Osteoblast (primary cell): Measurements from ENCODE around the gene L3MBTL3. TPM values are rescaled to one million over a fixed set of nuclear protein-coding genes. Genes with fewer than 3 reads are reported as not detected.

Experiments
- DNase-seq: peaks from one replicate; pipeline ENCODE4 v3.0.0; 2011; ENCODE audit warnings: low spot score, mixed read lengths; ENCODE audit not compliant: insufficient read length; ENCODE audit errors: missing footprints
- H2AFZ ChIP-seq: 2 replicates; pipeline ENCODE4 v1.6.0; 2011; ENCODE audit warnings: mild to moderate bottlenecking, low read length
- H3K27ac ChIP-seq: 2 replicates; pipeline ENCODE4 v1.5.1; 2011; ENCODE audit warnings: mild to moderate bottlenecking, low read depth, low read length, moderate library complexity
- H3K27me3 ChIP-seq: 2 replicates; pipeline ENCODE4 v1.6.0; 2012; ENCODE audit warnings: mild to moderate bottlenecking, control low read depth, inconsistent platforms, low read length, moderate library complexity; ENCODE audit not compliant: insufficient read depth
- H3K36me3 ChIP-seq: 2 replicates; pipeline ENCODE4 v1.5.1; 2011; ENCODE audit warnings: mild to moderate bottlenecking, low read length, control low read depth, moderate library complexity; ENCODE audit not compliant: insufficient read depth
- H3K4me1 ChIP-seq: 2 replicates; pipeline ENCODE4 v1.5.1; 2011; ENCODE audit warnings: mild to moderate bottlenecking, low read length, control low read depth, moderate library complexity; ENCODE audit not compliant: insufficient read depth
- H3K4me2 ChIP-seq: 2 replicates; pipeline ENCODE4 v1.6.0; 2011; ENCODE audit warnings: mild to moderate bottlenecking, low read length; ENCODE audit not compliant: insufficient read depth
- H3K4me3 ChIP-seq: fragments of 200-600 bp; sonication (generic); 3 replicates; pipeline ENCODE4 v1.5.1; 2012; ENCODE audit warnings: mild to moderate bottlenecking, low read length, inconsistent platforms; ENCODE audit not compliant: insufficient read depth
- H3K79me2 ChIP-seq: 2 replicates; pipeline ENCODE4 v1.6.0; 2012; ENCODE audit warnings: mild to moderate bottlenecking, low read length, control low read depth, inconsistent platforms; ENCODE audit not compliant: insufficient read depth
- H3K9me3 ChIP-seq: 2 replicates; pipeline ENCODE4 v1.5.1; 2011; ENCODE audit warnings: low read depth, low read length, control low read depth
- H4K20me1 ChIP-seq: 2 replicates; pipeline ENCODE4 v1.6.0; 2012; ENCODE audit warnings: mild to moderate bottlenecking, low read length, control low read depth; ENCODE audit not compliant: insufficient read depth
- CTCF ChIP-seq: IDR thresholded peaks from 2 replicates; pipeline ENCODE4 v1.5.1; 2011; ENCODE audit warnings: mild to moderate bottlenecking, low read depth, low read length, moderate library complexity; ENCODE audit errors: extremely low read depth
- total RNA-seq: library from RNA; depleted of rRNA; stranded (reverse); fragments of >200 nt; gene quantifications from 2 replicates; pipeline ENCODE4 v1.2.3, GENCODE V29; 2012

L3MBTL3 gene
- total RNA-seq, 1 donor, result 8.7 TPM

DNA sequence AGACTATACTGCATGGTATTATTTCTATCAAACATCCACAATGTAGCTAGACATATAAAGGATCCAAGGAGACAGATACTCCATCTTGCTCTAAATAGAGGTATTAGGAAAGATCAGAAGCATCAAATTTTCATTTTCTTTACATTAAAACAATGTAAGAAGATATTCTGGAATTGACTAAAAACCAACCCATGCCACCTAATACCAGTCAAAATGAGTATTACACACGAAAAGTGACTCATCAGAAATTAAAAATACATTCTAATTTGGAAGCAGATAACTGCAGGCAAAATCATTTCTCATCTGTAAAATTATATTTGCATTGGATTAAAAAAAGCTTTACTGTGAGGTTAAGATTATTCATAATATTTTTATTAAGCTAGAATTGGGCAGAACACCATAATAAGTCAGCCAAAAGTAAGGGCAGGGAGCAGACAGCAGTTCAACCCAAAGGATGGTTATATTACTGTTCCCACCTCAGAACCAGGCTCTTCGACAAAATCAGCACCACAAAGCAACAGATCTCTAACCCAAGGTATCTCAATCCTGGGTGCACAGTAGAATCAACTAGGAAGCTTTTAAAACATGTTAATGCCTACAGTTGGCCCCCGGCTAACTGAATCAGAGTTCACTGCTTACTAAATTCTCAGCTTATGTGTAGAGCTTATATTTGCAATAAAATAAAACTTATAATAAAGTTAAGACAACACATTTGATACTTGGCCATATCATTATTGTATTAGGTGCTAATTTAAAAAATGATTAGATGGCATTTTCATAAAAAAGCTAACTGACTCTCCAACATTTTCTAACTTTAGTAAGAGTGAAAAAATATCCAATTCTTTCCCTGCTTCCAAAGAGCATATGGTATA is 169.2 kb downstream of the L3MBTL3 start:
- DNase-seq, result no peak
- H3K4me2 ChIP-seq, result no peak overlapping the region
- H3K9me3 ChIP-seq, result no peaks in the 10 kb centered on the region
- no peak overlapping the region for H3K4me3 ChIP-seq
- H4K20me1 ChIP-seq, result no peaks in the 10 kb centered on the region
- H3K79me2 ChIP-seq, result no peaks in the 10 kb centered on the region
- TF ChIP-seq CTCF, result no peak
- no peaks in the 10 kb centered on the region for H3K27me3 ChIP-seq
- no peaks in the 10 kb centered on the region for H3K36me3 ChIP-seq
- no peak overlapping the region for H2AFZ ChIP-seq
- no peaks in the 10 kb centered on the region for H3K4me1 ChIP-seq
- no peak overlapping the region for H3K27ac ChIP-seq

DNA sequence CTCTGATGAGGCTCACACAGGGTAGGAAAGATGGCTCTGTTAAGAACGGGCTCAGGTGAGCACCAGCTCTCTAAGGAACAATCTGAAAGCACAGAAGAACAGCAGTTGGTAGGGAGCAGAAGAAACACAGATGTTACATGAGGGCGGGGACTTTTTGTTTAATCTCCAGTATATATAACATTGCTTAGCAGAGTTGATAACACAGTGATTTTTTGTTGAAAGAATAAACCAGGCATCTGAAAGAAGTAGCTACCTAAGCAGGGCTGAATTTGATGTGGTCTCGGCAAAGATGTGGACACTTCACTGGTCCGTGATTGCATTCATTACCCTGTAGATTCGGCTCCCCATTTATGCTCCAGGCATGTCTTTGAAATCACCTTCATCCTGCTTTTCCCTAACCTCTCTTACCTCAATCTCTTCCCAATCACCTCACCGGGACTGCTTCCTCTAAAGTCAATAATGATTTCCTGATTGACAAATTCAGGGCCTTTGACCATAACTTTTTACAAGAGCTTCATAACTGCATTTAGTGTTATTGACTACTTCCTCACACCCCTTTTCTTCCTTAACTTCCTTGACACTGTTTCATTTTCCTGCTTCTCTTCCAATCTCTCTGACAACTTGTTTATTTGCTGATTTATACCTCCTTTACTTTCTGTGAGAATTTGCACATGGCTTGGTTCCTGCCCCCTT is 170.0 kb downstream of the L3MBTL3 start:
- TF ChIP-seq CTCF, result no peak
- Histone ChIP-seq H3K4me3 (no peak overlapping the region), H3K27me3 (no peaks in the 10 kb centered on the region), H4K20me1 (no peaks in the 10 kb centered on the region), H3K4me2 (no peak overlapping the region), H3K4me1 (no peaks in the 10 kb centered on the region), H3K36me3 (no peaks in the 10 kb centered on the region), H3K9me3 (no peaks in the 10 kb centered on the region), H3K27ac (no peak overlapping the region), H3K79me2 (no peaks in the 10 kb centered on the region), H2AFZ (no peak overlapping the region)
- no peak for DNase-seq

- Histone ChIP-seq H3K27me3 (no peaks in the 10 kb centered on the region), H3K4me1 (no peaks in the 10 kb centered on the region), H4K20me1 (no peaks in the 10 kb centered on the region), H2AFZ (no peak overlapping the region), H3K9me3 (no peaks in the 10 kb centered on the region), H3K79me2 (no peaks in the 10 kb centered on the region), H3K4me3 (no peak overlapping the region), H3K36me3 (no peaks in the 10 kb centered on the region), H3K27ac (no peak overlapping the region), H3K4me2 (no peak overlapping the region)
- TF ChIP-seq CTCF, result no peak
- no peak for DNase-seq
Observed at GRCh38 chr6:130189531-130190397, 171.4 kb downstream of the L3MBTL3 start.

Other genes starting within 250 kb of the L3MBTL3 start
- gene TMEM244, start 157.3 kb upstream of the L3MBTL3 start, total RNA-seq, result not detected in 2 replicates
- gene SAMD3, start 204.4 kb downstream of the L3MBTL3 start, total RNA-seq, result 0.72 and 3.5 TPM in 2 replicates